GM12878 (cell line): Measurements from ENCODE around the gene SCEL. TPM values are rescaled to one million over a fixed set of nuclear protein-coding genes. Genes with fewer than 3 reads are reported as not detected.

Experiments
- ATAC-seq: fragments of 200-7000 bp; cut with Tn5 transposase; 3 replicates; pipeline ENCODE4 v1.9.1; 2020; ENCODE audit warnings: mild to moderate bottlenecking, moderate library complexity
- BruUV-seq: library from RNA; stranded (reverse); fragments of 400-500 nt; replicated peaks from 2 replicates; lab custom pipeline; 2021; lab: Mats Ljungman, UMichigan
- CTCF ChIA-PET: fragments of 300-600 bp; sonication (Branson Sonifier 250); formaldehyde crosslinking; extraction: SDS; loops from one replicate; lab custom pipeline; 2021; ENCODE audit warnings: inconsistent platforms; lab: Yijun Ruan, JAX
- POLR2A ChIA-PET: fragments of 350-600 bp; formaldehyde crosslinking; extraction: SDS; loops from one replicate; lab custom pipeline; 2021; ENCODE audit warnings: inconsistent platforms; lab: Charles Lee
- RAD21 ChIA-PET: fragments of 300-600 bp; sonication (Branson Sonifier 250); formaldehyde crosslinking; loops from one replicate; lab custom pipeline; 2023; ENCODE audit warnings: antibody characterized with exemption; ENCODE audit not compliant: unreplicated experiment; lab: Charles Lee
- SMC1A ChIA-PET: fragments of 300-600 bp; sonication (Branson Sonifier 250); formaldehyde crosslinking; loops from one replicate; lab custom pipeline; 2023; ENCODE audit not compliant: unreplicated experiment, uncharacterized antibody; lab: Charles Lee
- DNase-seq: peaks from one replicate; pipeline ENCODE4 v3.0.0-alpha.2; 2011; ENCODE audit warnings: low read depth, low spot score
- FAIRE-seq: peaks from 3 replicates; lab custom pipeline; 2011; peaks lifted over from hg19 to GRCh38; lab: Jason Lieb, UNC
- H2AFZ ChIP-seq: 2 replicates; pipeline ENCODE4 v1.6.0; 2011; ENCODE audit warnings: low read depth, low read length, control low read depth; ENCODE audit not compliant: control insufficient read depth
- H3K27ac ChIP-seq: 2 replicates; pipeline ENCODE4 v1.5.1; 2011; ENCODE audit warnings: control low read depth; ENCODE audit not compliant: control insufficient read depth, insufficient read depth
- H3K27me3 ChIP-seq, 2 experiments: replicated peaks in 1 of 2; 2 replicates each; pipeline versions ENCODE4 v1.6.0 to v1.6.1; 2011; ENCODE audit warnings: low read length in 1 of 2; ENCODE audit not compliant: control insufficient read depth in 2 of 2, insufficient read depth in 2 of 2
- H3K36me3 ChIP-seq, 2 experiments: 2 replicates each; pipeline ENCODE4 v1.5.1; 2011; ENCODE audit warnings: low read length in 1 of 2; ENCODE audit not compliant: control insufficient read depth in 2 of 2, insufficient read depth in 2 of 2
- H3K4me1 ChIP-seq: 2 replicates; pipeline ENCODE4 v1.6.1; 2011; ENCODE audit warnings: mild to moderate bottlenecking, low read length, moderate library complexity, mixed read lengths; ENCODE audit not compliant: control insufficient read depth, insufficient read depth
- H3K4me2 ChIP-seq: 2 replicates; pipeline ENCODE4 v1.6.0; 2011; ENCODE audit warnings: control low read depth; ENCODE audit not compliant: control insufficient read depth, insufficient read depth
- H3K4me3 ChIP-seq: fragments of 200-600 bp; sonication (generic); 2 replicates; pipeline ENCODE4 v1.5.1; 2016
- H3K79me2 ChIP-seq: 2 replicates; pipeline ENCODE4 v1.6.0; 2011; ENCODE audit warnings: low read length; ENCODE audit not compliant: control insufficient read depth, insufficient read depth
- H3K9ac ChIP-seq: 2 replicates; pipeline ENCODE4 v1.8.0; 2011; ENCODE audit warnings: low read length, control low read depth, mixed read lengths; ENCODE audit not compliant: control insufficient read depth, insufficient read depth
- H3K9me3 ChIP-seq: replicated peaks from 3 replicates; pipeline ENCODE4 v1.5.1; 2011; ENCODE audit warnings: mild to moderate bottlenecking, low read length; ENCODE audit not compliant: control insufficient read depth, insufficient read depth
- H4K20me1 ChIP-seq: 2 replicates; pipeline ENCODE4 v1.6.0; 2011; ENCODE audit not compliant: control insufficient read depth, insufficient read depth
- ATF7 ChIP-seq: fragments of 450-650 bp; IDR thresholded peaks from 2 replicates; pipeline ENCODE4 v1.6.1; 2016; ENCODE audit warnings: low read depth, mild to moderate bottlenecking
- BACH1 ChIP-seq: fragments of 450-650 bp; IDR thresholded peaks from 2 replicates; pipeline ENCODE4 v1.6.1; 2017; ENCODE audit warnings: mild to moderate bottlenecking, borderline replicate concordance
- BCLAF1 ChIP-seq: fragments of 450-650 bp; IDR thresholded peaks from 2 replicates; pipeline ENCODE4 v1.6.1; 2017; ENCODE audit warnings: antibody characterized with exemption, mild to moderate bottlenecking, moderate library complexity
- CREM ChIP-seq: IDR thresholded peaks from 2 replicates; pipeline ENCODE4 v1.6.1; 2014; ENCODE audit warnings: antibody characterized with exemption, low read depth
- E4F1 ChIP-seq: fragments of 450-650 bp; IDR thresholded peaks from 2 replicates; pipeline ENCODE4 v1.6.1; 2018; ENCODE audit warnings: borderline replicate concordance, mild to moderate bottlenecking; ENCODE audit not compliant: partially characterized antibody
- ESRRA ChIP-seq: IDR thresholded peaks from 2 replicates; pipeline ENCODE4 v1.6.1; 2012; ENCODE audit warnings: mild to moderate bottlenecking, low read length, improper control_type of control experiment
- FOXK2 ChIP-seq: fragments of 450-650 bp; IDR thresholded peaks from 2 replicates; pipeline ENCODE4 v1.6.1; 2017; ENCODE audit warnings: mild to moderate bottlenecking, moderate library complexity
- KDM1A ChIP-seq: fragments of 200-600 bp; sonication (generic); IDR thresholded peaks from 2 replicates; pipeline ENCODE4 v1.6.1; 2016; ENCODE audit warnings: borderline replicate concordance
- MEF2A ChIP-seq: IDR thresholded peaks from 2 replicates; pipeline ENCODE4 v1.6.1; 2011; ENCODE audit warnings: low read depth, mild to moderate bottlenecking, low read length, moderate library complexity; ENCODE audit not compliant: insufficient read depth
- NR2C1 ChIP-seq: fragments of 450-650 bp; IDR thresholded peaks from 2 replicates; pipeline ENCODE4 v1.6.1; 2017; ENCODE audit warnings: antibody characterized with exemption, mild to moderate bottlenecking, moderate library complexity
- NR2F1 ChIP-seq: fragments of 450-650 bp; conservative IDR thresholded peaks from 2 replicates; pipeline ENCODE4 v1.6.1; 2017; ENCODE audit warnings: mild to moderate bottlenecking
- RFX5 ChIP-seq: IDR thresholded peaks from 2 replicates; pipeline ENCODE4 v1.6.1; 2011; ENCODE audit warnings: low read depth, low read length, improper control_type of control experiment
- SMARCA5 ChIP-seq: fragments of 450-650 bp; IDR thresholded peaks from 2 replicates; pipeline ENCODE4 v1.6.1; 2017; ENCODE audit warnings: mild to moderate bottlenecking
- SREBF1 ChIP-seq: IDR thresholded peaks from 2 replicates; pipeline ENCODE4 v1.6.1; 2012; ENCODE audit warnings: mild to moderate bottlenecking, low read length
- ZBTB33 ChIP-seq: fragments of 450-650 bp; IDR thresholded peaks from 2 replicates; pipeline ENCODE4 v1.6.1; 2017; ENCODE audit warnings: mild to moderate bottlenecking
- WGBS: methylation state at CpG from one replicate; pipeline ENCODE4 v1.1.6; 2016; ENCODE audit warnings: low lambda C conversion rate; ENCODE audit not compliant: insufficient replicate concordance, insufficient coverage; ENCODE audit errors: missing lambda C conversion rate; 5-methylcytosine and 5-hydroxymethylcytosine counted together
- in situ Hi-C: fragments of 300-500 bp; cut with MboI; formaldehyde crosslinking; loops from 9 replicates; pipeline ENCODE4 v1.14.3; 2018; ENCODE audit warnings: mixed read lengths
- intact Hi-C: fragments of 100-400 bp; cut with micrococcal nuclease; formaldehyde crosslinking; loops from one replicate; pipeline ENCODE4 v1.14.2; 2022; ENCODE audit not compliant: unreplicated experiment
- polyA plus RNA-seq, 11 experiments: library from polyadenylated mRNA; depleted of rRNA in 4 of 11; unstranded in 6 of 11; stranded (reverse) in 5 of 11; fragments of >200 nt; fragmentation: Nextera tagmentation in 4 of 11; fragmentation: Illumina TruSeq in 1 of 11; extraction: Ambion mirVana in 4 of 11; extraction: Trizol in 1 of 11; gene quantifications; 1 replicate in 1 of 11; 2 replicates in 10 of 11; pipeline versions ENCODE4 v1.2.1 to v1.2.3, GENCODE V29; 2011 to 2016; ENCODE audit warnings: inconsistent platforms in 2 of 11, missing spikeins in 2 of 11, low read depth in 1 of 11
- total RNA-seq, 4 experiments: library from RNA; depleted of rRNA in 3 of 4; stranded (reverse); fragments of >200 nt in 3 of 4; fragmentation: Illumina TruSeq in 1 of 4; extraction: Trizol in 1 of 4; gene quantifications; 2 replicates each; pipeline versions ENCODE4 v1.2.1 to v1.2.3, GENCODE V29; 2013 to 2021

The SCEL gene
- total and polyA plus RNA-seq, 10 of the 15 experiments (the other 5 are each of a cell fraction or from before 2014, with no cell fraction given): 0.09 to 0.68 (median 0.16) TPM; not detected in 1

GRCh38 chr13:77532983-77533382 is 2.5 kb upstream of the SCEL start:
- H3K4me1 ChIP-seq: 0 out of 2 replicates have a peak, but pooled peaks cover 2% of the 10 kb centered on the region
- no peaks in the 10 kb centered on the region for H3K36me3 ChIP-seq
- ChIA-PET RAD21 (interaction anchor here (1.2 to 1.8 kb wide), 2 partner anchors 19 to 39 kb away, joined by 5 read pairs; no protein-coding TSS in a partner anchor), CTCF (interaction anchor here (0.7 to 1.5 kb wide), 5 partner anchors 9 to 41 kb away, joined by 3 to 5 read pairs (median 4); no protein-coding TSS in a partner anchor), SMC1A (interaction anchor here (1.0 to 2.3 kb wide), 8 partner anchors 9 to 40 kb away, joined by 3 to 9 read pairs (median 6); no protein-coding TSS in a partner anchor)
- DNase-seq (no peak), FAIRE-seq (no peak)
- BruUV-seq: no TSS peak
- H2AFZ ChIP-seq: no peak overlapping the region
- no peak overlapping the region for H3K4me3 ChIP-seq
- WGBS: 75% methylated on average over 2 of the region's 2 CpGs
- no peak overlapping the region for H3K9ac ChIP-seq
- H3K79me2 ChIP-seq: no peaks in the 10 kb centered on the region
- H3K4me2 ChIP-seq: no peak overlapping the region
- H4K20me1 ChIP-seq: no peaks in the 10 kb centered on the region
- H3K27me3 ChIP-seq: peaks cover 0 to 9% of the 10 kb centered on the region in 2 experiments; a peak in 1 of 4 replicates
- H3K27ac ChIP-seq: no peak overlapping the region
- in situ Hi-C loops (no loop called here), intact Hi-C loops (no loop called here)
- no peaks in the 10 kb centered on the region for H3K9me3 ChIP-seq
- TF ChIP-seq ZBTB33: no peak
- TF ChIP-seq CREM: no peak
- no peak for TF ChIP-seq FOXK2
- no peak for TF ChIP-seq MEF2A
- no peak for TF ChIP-seq RFX5
- no peak for TF ChIP-seq KDM1A
- TF ChIP-seq NR2C1: no peak
- no peak for TF ChIP-seq ATF7
- no peak for TF ChIP-seq NR2F1
- TF ChIP-seq BACH1: no peak
- no peak for TF ChIP-seq SMARCA5
- no peak for TF ChIP-seq BCLAF1
- TF ChIP-seq SREBF1: no peak
- no peak for TF ChIP-seq ESRRA
- no peak for TF ChIP-seq E4F1
- TF ChIP-seq, all 136 proteins: peak for 0
- POLR2A ChIA-PET: interaction anchor here (1.7 kb wide), 1 partner anchor 12 kb away, joined by 4 read pairs; no protein-coding TSS in a partner anchor
- ATAC-seq: no peak
